Stromal cell of bone marrow (primary cell): Measurements from ENCODE around the gene SDE2.
"Not testable (repeated sequence)": the region's sequence is repeated elsewhere in the genome, so short reads cannot be mapped to it uniquely, and the experiment has no call there.

Experiments used
- DNase-seq: peaks from one replicate; pipeline ENCODE4 v3.0.0-alpha.2; 2012; ENCODE audit warnings: low read depth

The SDE2 gene

GRCh38 chr1:226006686-226007085 is 7.5 kb upstream of the SDE2 start:
- no peak for DNase-seq

GRCh38 chr1:226004396-226004795 is 5.3 kb upstream of the SDE2 start:
- no peak for DNase-seq

- DNase-seq, result no peak
These were observed 4.5 kb upstream of the SDE2 start for GRCh38 chr1:226003502-226004170.

- no peak for DNase-seq
These were observed 3.7 kb upstream of the SDE2 start for GRCh38 chr1:226002667-226003501.

GRCh38 chr1:226001963-226002666 is 3.0 kb upstream of the SDE2 start:
- DNase-seq, result no peak

GRCh38 chr1:226001088-226001487 is 1.9 kb upstream of the SDE2 start:
- no peak for DNase-seq

- not testable (repeated sequence) for DNase-seq
These were observed 1.4 kb upstream of the SDE2 start for GRCh38 chr1:226000493-226001081.

GRCh38 chr1:225999912-226000337 is 782 bp upstream of the SDE2 start:
- DNase-seq, result no peak

GRCh38 chr1:225998560-225999226 is 450 bp downstream of the SDE2 start:
- no peak for DNase-seq

GRCh38 chr1:225996946-225997545 is 2.1 kb downstream of the SDE2 start:
- no peak for DNase-seq

- no peak for DNase-seq
These were observed 3.0 kb downstream of the SDE2 start for GRCh38 chr1:225995919-225996864.

GRCh38 chr1:225990705-225991464 is 8.3 kb downstream of the SDE2 start:
- no peak for DNase-seq

GRCh38 chr1:225987491-225988316 is 11.4 kb downstream of the SDE2 start:
- no peak for DNase-seq

GRCh38 chr1:225981714-225982113 is 17.4 kb downstream of the SDE2 start:
- no peak for DNase-seq

GRCh38 chr1:225980005-225980836 is 18.9 kb downstream of the SDE2 start:
- no peak for DNase-seq

GRCh38 chr1:225979421-225979820 is 19.7 kb downstream of the SDE2 start:
- DNase-seq, result no peak

- DNase-seq, result no peak
These were observed 21.0 kb downstream of the SDE2 start for GRCh38 chr1:225977937-225978748.
